HepG2 (cell line): Measurements from ENCODE around the gene NSF. TPM values are rescaled to one million over a fixed set of nuclear protein-coding genes. Genes with fewer than 3 reads are reported as not detected.

ENCODE experiments used
- ADNP ChIP-seq: sonication (generic); formaldehyde crosslinking; IDR thresholded peaks from 2 replicates; pipeline ENCODE4 v1.4.0; 2020; ENCODE audit warnings: missing genetic modification reagents
- AHR ChIP-seq: IDR thresholded peaks from 2 replicates; pipeline ENCODE4 v1.6.1; 2018; ENCODE audit warnings: missing genetic modification reagents, missing compliant biosample characterization
- ARHGAP35 ChIP-seq: sonication (generic); formaldehyde crosslinking; IDR thresholded peaks from 2 replicates; pipeline ENCODE4 v1.9.0; 2022; ENCODE audit warnings: mild to moderate bottlenecking, inconsistent platforms, moderate library complexity, missing genetic modification reagents, borderline replicate concordance
- ATRX ChIP-seq: sonication (generic); formaldehyde crosslinking; IDR thresholded peaks from 2 replicates; pipeline ENCODE4 v1.4.0; 2020; ENCODE audit warnings: missing genetic modification reagents, borderline replicate concordance
- CHD2 ChIP-seq: IDR thresholded peaks from 2 replicates; pipeline ENCODE4 v1.6.1; 2011; ENCODE audit warnings: low read depth, low read length, improper control_type of control experiment
- E2F2 ChIP-seq: sonication (generic); formaldehyde crosslinking; IDR thresholded peaks from 2 replicates; pipeline ENCODE4 v1.4.0; 2020; ENCODE audit warnings: missing genetic modification reagents, borderline replicate concordance
- ETV6 ChIP-seq: sonication (generic); formaldehyde crosslinking; conservative IDR thresholded peaks from 2 replicates; pipeline ENCODE4 v1.4.0; 2020; ENCODE audit warnings: missing genetic modification reagents
- GABPB1 ChIP-seq: IDR thresholded peaks from 2 replicates; pipeline ENCODE4 v1.6.1; 2016; ENCODE audit warnings: mild to moderate bottlenecking, missing genetic modification reagents, moderate library complexity, missing compliant biosample characterization
- HMG20B ChIP-seq: conservative IDR thresholded peaks from 2 replicates; pipeline ENCODE4 v1.6.1; 2016; ENCODE audit warnings: missing genetic modification reagents, missing compliant biosample characterization
- HNRNPH1 ChIP-seq: fragments of 200-400 bp; formaldehyde crosslinking; optimal IDR thresholded peaks from 2 replicates; pipeline ENCODE3; 2017; ENCODE audit warnings: mild to moderate bottlenecking, low read depth, low read length
- MBNL3 ChIP-seq: fragments of 250-450 bp; sonication (Bioruptor Pico); conservative IDR thresholded peaks from 2 replicates; pipeline ENCODE4 v1.8.0; 2022; ENCODE audit warnings: mild to moderate bottlenecking, inconsistent platforms
- MEIS1 ChIP-seq: sonication (generic); formaldehyde crosslinking; IDR thresholded peaks from 2 replicates; pipeline ENCODE4 v1.9.0; 2021; ENCODE audit warnings: mild to moderate bottlenecking, missing genetic modification reagents, moderate library complexity, borderline replicate concordance
- MEIS2 ChIP-seq: sonication (generic); formaldehyde crosslinking; IDR thresholded peaks from 2 replicates; pipeline ENCODE4 v1.9.0; 2021; ENCODE audit warnings: mild to moderate bottlenecking, missing genetic modification reagents
- MTF2 ChIP-seq: sonication (generic); formaldehyde crosslinking; IDR thresholded peaks from 2 replicates; pipeline ENCODE4 v1.5.0; 2020; ENCODE audit warnings: missing genetic modification reagents, borderline replicate concordance
- NFE2 ChIP-seq: sonication (generic); formaldehyde crosslinking; IDR thresholded peaks from 2 replicates; pipeline ENCODE4 v1.4.0; 2020; ENCODE audit warnings: missing genetic modification reagents
- NKX3-1 ChIP-seq: sonication (generic); formaldehyde crosslinking; IDR thresholded peaks from 2 replicates; pipeline ENCODE4 v1.5.0; 2020; ENCODE audit warnings: missing genetic modification reagents
- PREB ChIP-seq: sonication (generic); formaldehyde crosslinking; IDR thresholded peaks from 2 replicates; pipeline ENCODE4 v1.4.0; 2020; ENCODE audit warnings: missing genetic modification reagents
- TOPORS ChIP-seq: sonication (generic); formaldehyde crosslinking; IDR thresholded peaks from 2 replicates; pipeline ENCODE4 v1.8.0; 2023; ENCODE audit warnings: mild to moderate bottlenecking, missing genetic modification reagents
- TRAFD1 ChIP-seq: sonication (generic); formaldehyde crosslinking; IDR thresholded peaks from 2 replicates; pipeline ENCODE4 v1.5.1; 2020; ENCODE audit warnings: missing genetic modification reagents, mild to moderate bottlenecking, borderline replicate concordance
- ZBTB10 ChIP-seq: sonication (generic); formaldehyde crosslinking; IDR thresholded peaks from 2 replicates; pipeline ENCODE4 v1.4.0; 2020; ENCODE audit warnings: missing genetic modification reagents, borderline replicate concordance
- ZNF468 ChIP-seq: sonication (generic); formaldehyde crosslinking; IDR thresholded peaks from 2 replicates; pipeline ENCODE4 v1.8.0; 2022; ENCODE audit warnings: mild to moderate bottlenecking, moderate library complexity, missing genetic modification reagents
- ZNF512 ChIP-seq: sonication (generic); formaldehyde crosslinking; IDR thresholded peaks from 2 replicates; pipeline ENCODE4 v1.4.0; 2020; ENCODE audit warnings: mild to moderate bottlenecking, missing genetic modification reagents
- ZNF792 ChIP-seq: IDR thresholded peaks from 2 replicates; pipeline ENCODE4 v1.6.1; 2016
- polyA plus RNA-seq, 8 experiments: library from polyadenylated mRNA; depleted of rRNA in 3 of 8; stranded (reverse) in 7 of 8; unstranded in 1 of 8; fragments of >200 nt; fragmentation: Illumina TruSeq in 4 of 8; extraction: Trizol in 4 of 8; gene quantifications; 2 replicates each; pipeline versions ENCODE4 v1.2.1 to v1.2.3, GENCODE V29; 2011 to 2016; ENCODE audit warnings: low read depth in 4 of 8, missing spikeins in 1 of 8, mixed read lengths in 1 of 8; ENCODE audit not compliant: insufficient read depth in 1 of 8
- total RNA-seq, 5 experiments: library from RNA; depleted of rRNA; stranded (reverse); fragments of >200 nt; fragmentation: Illumina TruSeq; extraction: Trizol; gene quantifications; 2 replicates each; pipeline ENCODE4 v1.2.3, GENCODE V29; 2016; ENCODE audit warnings: low read depth in 1 of 5

The NSF gene
- total and polyA plus RNA-seq, 2 of the 13 experiments (the other 11 are each of a cell fraction or from before 2014, with no cell fraction given) = 21.9 to 37.8 TPM

GRCh38 chr17:46770439-46770817, 180.0 kb downstream of the NSF start (continued):
- TF ChIP-seq MEIS2 (CRISPR knock-in tag) (peak; percentile 13; the same call in 1 of the 2 replicates), HMG20B (CRISPR knock-in tag) (0 out of 2 replicates have a peak, but pooled peaks have one; percentile 6), NFE2 (CRISPR knock-in tag) (no peak), AHR (CRISPR knock-in tag) (no peak), MBNL3 (CRISPR knock-in tag) (no peak), ETV6 (no peak), MEIS1 (CRISPR knock-in tag) (peak; percentile 84; the same call in 1 of the 2 replicates), ARHGAP35 (CRISPR knock-in tag) (no peak), MTF2 (CRISPR knock-in tag) (no peak), CHD2 (no peak), TOPORS (CRISPR knock-in tag) (no peak), ZBTB10 (CRISPR knock-in tag) (no peak), ADNP (CRISPR knock-in tag) (peak; percentile 4), GABPB1 (CRISPR knock-in tag) (no peak), ZNF468 (CRISPR knock-in tag) (no peak), ZNF792 (CRISPR knock-in tag) (peak; percentile 22; the same call in 1 of the 2 replicates), ATRX (CRISPR knock-in tag) (0 out of 2 replicates have a peak, but pooled peaks have one; percentile 44), PREB (CRISPR knock-in tag) (0 out of 2 replicates have a peak, but pooled peaks have one; percentile 85), TRAFD1 (CRISPR knock-in tag) (no peak), HNRNPH1 (no peak), NKX3-1 (no peak), E2F2 (CRISPR knock-in tag) (no peak), ZNF512 (no peak)
